Activated CD4-positive, alpha-beta T cell treated with anti-CD3 and anti-CD28 coated beads, Interleukin-2, amount 50 U/mL, for 1 hour (primary cell): Measurements from ENCODE around the gene GALR1.
"Not testable (repeated sequence)": the region's sequence is repeated elsewhere in the genome, so short reads cannot be mapped to it uniquely, and the experiment has no call there.

ENCODE experiments used
- DNase-seq: peaks from one replicate; pipeline ENCODE4 v3.0.0-alpha.2; 2020

GALR1 gene, protein sequence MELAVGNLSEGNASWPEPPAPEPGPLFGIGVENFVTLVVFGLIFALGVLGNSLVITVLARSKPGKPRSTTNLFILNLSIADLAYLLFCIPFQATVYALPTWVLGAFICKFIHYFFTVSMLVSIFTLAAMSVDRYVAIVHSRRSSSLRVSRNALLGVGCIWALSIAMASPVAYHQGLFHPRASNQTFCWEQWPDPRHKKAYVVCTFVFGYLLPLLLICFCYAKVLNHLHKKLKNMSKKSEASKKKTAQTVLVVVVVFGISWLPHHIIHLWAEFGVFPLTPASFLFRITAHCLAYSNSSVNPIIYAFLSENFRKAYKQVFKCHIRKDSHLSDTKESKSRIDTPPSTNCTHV

DNA sequence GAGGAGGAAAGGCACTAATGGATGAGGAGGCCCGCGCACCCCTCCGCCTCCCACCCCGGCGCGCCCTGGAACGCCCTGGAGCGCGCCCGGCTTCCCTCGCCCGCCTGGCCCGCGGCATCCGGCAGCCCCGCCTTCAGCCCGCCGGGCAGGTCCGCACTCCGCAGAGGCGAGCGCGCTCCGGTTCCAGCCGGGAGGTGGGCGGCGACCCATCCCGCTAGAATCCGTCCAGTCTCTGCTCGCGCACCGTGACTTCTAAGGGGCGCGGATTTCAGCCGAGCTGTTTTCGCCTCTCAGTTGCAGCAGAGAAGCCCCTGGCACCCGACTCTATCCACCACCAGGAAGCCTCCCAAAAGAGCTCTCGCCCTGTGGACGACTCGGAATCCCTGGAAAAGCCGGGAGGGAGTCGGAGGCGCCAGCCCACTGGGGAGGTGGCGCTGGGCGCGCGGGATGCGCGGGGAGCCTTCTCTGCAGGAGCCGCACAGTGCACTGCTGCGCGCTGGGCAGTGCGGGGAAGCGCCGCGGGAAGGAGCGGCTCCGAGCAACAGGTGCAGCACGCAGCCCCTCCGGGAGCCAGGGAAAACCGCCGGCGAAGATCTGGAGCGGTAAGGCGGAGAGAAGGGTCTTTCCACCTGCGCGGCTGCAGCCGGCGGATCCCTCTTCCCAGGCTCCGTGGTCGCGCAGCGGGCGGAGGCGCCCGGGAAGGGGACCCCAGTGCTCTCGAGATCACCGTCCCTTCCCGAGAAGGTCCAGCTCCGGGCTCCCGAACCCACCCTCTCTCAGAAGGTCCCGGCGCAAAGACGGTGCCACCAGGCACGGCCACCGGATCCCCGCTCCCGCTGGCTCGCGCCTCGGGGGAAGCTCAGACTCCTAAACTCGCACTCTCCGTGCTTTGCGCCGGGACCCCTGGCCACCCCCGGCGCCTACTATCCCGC, at the start of gene GALR1:
GALR1 (plus strand) TSS at position 280 of the 932 bp plus-strand sequence. CDS start 701 bp downstream, outside the sequence.
- no peak for DNase-seq

DNA sequence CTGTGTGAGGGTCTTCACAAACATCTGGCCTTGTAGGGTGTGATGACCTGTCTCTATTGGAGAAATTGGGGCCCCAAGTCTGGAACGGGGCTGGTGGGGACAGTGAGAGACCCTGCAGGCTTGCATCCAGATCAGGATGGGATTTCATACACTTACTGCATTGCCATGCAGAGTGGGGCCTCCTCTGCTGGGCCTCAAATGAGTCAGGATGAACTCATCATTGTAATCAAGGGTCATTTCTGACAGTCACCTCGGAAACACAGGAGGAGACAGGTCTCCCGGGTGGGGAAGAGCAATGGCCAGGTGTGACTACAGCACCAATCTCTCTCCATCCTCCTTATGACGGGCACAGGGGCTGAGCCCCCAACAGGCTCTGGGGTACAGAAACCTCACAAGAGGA, 48.1 kb upstream of the GALR1 start:
- DNase-seq: no peak

DNA sequence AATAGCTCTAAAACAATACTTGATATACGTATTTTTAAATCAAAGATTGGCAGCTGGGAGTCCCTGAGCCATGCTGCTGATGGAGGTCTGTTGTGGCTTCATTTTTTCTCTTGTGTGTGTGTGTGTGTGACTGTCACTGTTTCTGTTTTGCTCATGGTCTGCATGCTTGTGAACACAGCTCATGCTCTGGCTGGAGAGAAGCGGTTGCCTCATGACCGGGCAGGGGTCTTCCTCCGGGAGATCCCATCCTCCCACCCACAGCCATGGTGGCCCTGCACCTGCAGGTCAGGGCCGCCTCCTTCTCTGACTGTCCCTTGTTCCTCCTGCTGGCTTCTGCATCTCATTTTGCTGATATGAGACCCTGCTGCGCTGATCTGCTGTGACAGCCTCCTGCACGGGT, 47.3 kb upstream of the GALR1 start:
- no peak for DNase-seq

DNA sequence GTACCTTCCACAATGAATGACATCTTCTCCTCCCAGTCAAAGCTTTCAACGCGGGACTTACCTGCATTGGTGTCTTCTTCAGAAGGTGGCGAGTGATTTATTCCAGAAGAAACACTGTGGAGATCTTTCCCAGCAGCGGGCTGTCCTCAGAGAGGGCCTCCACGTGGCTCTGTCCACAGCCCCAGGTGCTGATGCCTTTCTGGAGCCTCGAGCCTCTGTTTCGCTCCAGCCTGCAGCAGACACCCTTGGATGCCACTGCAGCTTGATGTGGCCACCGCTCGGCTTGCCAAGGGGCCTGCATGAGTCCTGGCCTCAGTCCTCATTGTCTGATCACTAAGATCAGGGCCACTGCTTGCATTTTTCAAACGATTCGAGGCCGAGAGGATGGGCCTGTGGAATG, 46.6 kb upstream of the GALR1 start:
- no peak for DNase-seq

DNA sequence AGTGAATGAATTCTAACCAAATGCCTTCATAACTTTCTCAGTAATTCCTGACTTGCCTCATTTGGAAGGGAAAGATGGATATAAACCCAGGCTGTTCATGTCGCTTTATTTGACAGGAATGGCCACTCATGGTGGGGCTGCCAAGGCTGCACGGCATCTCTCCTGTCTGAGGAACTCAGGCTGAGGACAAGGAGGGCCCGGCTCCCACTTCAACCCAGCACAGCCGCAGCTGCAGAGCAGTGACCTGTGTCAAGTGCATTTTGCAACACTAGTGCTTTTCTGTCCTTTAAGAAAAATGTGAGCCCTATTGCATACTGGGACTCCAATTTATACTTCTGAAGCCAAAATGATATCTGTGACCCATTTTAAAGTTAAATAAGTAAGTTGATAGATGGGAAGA, 45.8 kb upstream of the GALR1 start:
- no peak for DNase-seq

DNA sequence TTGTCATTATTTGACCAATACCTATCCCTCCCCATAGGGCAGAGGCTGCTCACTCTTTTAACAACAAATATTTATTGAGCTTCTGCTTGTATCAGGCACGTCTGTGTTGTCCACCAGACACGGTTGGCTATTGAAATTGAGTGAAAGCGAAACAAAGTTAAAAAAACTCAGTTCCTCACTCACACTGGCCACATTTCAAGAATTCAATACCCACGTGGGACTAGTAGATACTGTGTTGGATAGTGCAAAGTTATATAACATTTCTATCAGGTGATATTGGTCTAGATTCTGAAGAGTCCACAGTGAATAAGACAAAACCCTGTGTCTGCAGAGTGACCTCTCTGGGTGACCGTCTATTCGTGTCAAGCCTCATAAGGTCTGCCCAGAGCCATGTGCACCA, 43.9 kb upstream of the GALR1 start:
- no peak for DNase-seq

DNA sequence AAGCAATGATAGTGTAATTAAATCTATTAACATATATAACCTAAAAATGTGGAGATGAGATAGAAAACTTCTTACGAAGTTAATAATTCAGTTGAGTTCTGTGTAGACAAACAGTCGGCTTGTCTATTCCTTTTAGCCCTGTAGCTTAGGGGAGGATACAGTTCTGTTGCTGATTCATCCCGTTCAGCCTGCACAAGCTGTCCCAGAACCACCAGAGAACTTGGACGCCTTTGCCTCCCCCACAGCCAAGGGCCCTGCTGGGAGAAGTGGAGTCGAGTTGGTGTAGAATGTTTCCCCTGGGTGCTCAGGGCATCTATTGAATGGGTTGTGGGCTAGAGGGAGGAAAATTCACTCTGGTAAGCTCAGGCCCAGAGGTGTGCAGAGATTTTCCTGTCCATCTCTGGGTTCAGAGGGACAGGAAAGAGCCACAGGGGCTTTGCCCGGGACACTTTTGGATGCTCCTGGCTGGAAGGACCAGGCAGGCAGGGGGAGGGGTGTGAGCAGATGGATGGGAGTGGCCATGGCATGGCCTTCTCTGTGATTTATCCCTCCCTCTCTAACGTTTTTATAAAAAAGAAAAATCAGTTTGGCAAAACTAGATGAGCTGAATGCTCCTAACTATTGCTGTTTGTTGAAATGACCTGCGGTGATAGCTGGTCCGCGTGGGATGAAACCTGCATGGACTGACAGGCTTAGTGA, 42.8 kb upstream of the GALR1 start:
- no peak for DNase-seq

DNA sequence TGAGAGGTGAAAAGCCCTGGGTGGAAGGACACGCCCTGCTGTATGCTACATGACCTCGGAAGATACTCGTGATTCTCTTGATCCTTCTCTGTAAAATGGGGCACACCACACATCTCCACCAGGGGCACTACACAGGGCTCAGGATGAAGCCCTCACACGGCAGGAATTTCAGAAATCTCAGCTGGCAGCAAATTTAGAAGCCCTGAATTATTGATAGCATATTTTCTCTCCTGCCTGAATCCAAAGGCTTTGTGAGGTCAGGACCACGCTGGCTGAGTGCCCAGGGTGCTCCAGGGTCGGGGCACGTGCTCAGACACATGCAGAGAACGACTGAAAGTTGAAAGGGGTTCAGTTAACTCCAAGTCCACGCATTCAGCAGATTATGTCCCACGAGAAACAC, 42.1 kb upstream of the GALR1 start:
- DNase-seq: peak; percentile 55

DNA sequence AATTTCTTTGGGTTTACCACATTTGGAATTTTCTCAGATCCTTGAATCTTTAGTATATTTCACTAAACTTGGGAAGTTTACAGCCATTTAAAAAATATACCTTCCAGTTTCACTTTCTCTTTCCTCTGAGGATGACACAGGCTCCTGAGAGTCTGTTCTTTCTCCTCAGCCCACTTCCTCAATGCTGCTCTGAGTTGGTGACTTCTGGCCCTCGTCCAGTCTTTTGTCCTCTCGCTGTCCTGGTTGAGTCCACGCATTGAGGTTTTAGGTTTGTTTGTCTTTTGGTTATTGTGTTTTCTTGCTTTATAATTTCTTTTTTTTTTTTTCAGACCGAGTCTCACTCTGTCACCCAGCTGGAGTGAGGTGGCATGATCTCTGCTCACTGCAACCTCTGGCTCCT, 40.7 kb upstream of the GALR1 start:
- no peak for DNase-seq

DNA sequence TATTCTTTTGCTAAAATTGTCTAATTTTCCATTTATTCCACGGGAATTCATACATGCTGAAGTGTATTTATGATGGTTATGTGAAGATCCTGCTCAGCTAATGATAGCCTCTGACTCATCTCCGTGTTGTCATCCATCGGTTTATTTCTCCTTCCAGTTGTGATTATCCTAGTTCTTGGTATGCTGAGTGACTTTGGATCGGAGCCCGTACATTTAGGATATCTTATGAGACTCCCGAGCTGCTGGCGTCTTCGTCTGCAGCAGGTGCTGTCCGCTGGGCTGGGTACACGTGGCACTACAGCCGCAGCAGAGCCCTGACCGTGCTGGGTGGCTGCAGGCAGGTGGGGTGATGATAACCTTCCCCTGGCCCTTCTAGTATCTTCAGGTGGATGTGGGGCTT, 40.1 kb upstream of the GALR1 start:
- DNase-seq: no peak

DNA sequence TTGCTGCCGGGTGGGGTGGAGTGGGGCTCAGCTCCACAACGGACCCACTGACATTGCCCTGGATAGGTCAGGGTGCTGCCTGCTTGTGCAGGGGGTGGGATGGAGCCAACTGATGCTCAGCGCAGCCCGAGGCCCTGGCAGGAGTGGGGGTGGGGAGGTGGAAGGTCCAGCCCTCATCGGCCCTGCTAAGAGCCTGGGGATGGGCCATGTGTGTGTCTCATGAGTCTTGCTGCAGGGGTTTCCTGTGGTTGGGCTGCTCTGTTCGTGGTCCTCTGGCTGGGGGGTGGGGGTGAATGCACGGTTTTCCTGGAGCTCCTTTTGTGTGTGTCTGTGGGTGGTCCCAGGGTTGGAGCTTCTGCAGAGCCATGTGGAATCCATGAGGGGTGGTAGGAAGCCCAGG, 39.4 kb upstream of the GALR1 start:
- DNase-seq: no peak

DNA sequence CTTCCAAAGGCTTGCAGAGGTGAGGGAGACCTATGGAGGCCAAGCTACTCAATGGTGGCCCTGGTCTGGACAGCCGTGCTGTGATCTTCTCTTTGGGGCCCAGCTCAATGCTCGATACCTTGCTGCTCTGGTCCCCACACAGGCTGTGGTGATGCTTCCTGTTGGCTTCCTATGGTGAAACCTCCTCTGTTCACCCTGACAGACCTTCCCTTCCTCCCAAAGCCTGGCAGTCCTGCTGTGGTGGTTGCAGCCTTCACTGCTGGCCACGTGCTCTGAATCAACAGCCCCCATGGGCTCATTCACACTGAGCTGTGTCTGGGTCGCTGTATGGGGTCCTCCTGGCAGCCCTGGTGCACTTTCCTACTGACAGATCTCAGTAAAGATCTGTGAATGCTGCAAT, 31.0 kb upstream of the GALR1 start:
- no peak for DNase-seq

DNA sequence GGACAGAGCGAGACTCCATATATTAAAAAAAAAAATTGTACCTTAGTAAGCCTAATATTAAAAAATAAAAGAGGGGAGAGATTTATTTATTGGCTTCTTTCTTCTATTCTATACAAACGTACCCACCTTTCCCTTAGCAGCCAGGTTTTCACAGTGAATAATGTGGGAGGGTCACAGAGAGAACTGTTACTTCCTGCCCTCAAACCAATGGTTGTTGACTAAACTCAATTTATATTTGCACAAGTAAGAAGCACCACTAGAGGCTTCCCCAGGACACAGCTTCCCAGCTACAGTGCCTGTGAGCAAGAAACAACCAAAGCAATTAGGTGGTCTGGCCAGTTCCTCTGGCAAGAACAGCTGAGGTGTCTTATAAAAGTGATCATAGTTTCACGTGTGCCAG, 28.9 kb upstream of the GALR1 start:
- no peak for DNase-seq

DNA sequence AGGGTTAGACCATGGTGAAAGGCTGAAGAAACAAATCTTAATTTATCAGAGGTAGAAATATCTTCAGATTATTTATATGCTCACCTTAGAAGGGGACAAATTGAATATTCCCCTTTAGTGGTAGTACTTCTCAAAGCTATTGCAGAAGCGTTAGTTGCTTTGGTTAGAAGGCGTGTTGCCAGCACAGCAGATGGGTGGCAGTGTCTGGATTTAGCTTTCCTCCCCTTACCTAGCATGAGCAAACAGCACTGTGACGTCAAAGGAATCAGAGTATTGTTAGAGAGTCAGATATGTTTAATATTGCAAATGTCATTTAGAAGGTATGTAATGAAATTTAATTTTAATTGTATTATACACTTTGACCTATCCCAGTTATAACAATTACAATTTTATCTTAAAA, 27.2 kb upstream of the GALR1 start:
- DNase-seq: no peak

DNA sequence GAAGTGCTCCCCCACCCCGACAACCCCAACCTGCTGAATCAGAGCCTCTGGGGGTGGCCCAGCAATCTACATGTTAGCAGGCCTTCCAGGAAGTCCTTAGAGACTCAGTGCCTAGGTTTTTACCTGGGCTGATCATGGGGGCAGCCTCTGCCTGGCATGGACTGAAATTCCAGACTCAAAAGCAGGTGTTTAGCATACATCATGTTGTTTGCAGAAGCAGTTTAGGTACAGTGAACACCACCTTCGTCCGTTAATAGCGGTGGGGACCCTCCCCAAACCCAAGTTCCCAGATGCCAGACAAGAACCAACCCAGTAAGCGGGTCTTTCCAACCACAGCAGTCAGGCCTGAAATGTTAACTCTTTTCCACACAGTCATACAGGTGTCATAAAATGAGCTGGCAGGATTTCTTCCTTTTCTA, 26.4 kb upstream of the GALR1 start:
- no peak for DNase-seq

DNA sequence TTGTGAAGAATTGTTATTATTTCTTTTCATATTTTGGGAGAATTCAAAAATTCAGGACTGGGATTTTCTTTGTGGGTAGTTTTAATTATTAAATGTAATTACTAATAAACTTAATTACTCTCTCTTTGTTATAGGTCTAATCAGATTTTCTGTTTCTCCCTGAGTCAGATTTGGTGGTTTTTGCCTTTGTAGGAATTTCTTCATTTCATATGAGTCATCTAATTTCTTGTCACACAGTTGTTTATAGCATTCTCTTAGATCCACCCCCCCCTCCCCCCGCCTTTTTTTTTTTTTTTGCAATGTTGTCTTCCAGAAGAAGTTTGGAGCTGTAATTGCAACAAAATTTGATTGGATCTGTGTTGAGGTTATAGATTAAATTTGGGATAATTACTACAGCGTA, 26.0 kb upstream of the GALR1 start:
- DNase-seq: no peak

DNA sequence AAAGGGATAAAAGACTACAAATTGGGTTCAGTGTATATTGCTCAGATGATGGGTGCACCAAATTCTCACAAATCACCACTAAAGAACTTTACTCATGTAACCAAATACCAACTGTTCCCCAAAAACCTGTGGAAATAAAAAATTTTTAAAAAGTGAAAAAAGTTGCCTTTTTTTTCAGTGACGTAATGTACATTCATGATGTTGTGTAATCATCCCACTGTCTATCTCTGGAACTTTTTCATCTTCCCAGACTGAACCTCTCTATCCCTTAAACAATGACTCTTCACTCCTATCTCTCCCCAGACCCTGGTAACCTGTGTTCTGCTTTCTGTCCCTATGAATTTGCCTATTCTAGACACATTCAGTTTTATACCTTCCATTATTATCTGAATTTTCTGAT, 19.0 kb upstream of the GALR1 start:
- no peak for DNase-seq

DNA sequence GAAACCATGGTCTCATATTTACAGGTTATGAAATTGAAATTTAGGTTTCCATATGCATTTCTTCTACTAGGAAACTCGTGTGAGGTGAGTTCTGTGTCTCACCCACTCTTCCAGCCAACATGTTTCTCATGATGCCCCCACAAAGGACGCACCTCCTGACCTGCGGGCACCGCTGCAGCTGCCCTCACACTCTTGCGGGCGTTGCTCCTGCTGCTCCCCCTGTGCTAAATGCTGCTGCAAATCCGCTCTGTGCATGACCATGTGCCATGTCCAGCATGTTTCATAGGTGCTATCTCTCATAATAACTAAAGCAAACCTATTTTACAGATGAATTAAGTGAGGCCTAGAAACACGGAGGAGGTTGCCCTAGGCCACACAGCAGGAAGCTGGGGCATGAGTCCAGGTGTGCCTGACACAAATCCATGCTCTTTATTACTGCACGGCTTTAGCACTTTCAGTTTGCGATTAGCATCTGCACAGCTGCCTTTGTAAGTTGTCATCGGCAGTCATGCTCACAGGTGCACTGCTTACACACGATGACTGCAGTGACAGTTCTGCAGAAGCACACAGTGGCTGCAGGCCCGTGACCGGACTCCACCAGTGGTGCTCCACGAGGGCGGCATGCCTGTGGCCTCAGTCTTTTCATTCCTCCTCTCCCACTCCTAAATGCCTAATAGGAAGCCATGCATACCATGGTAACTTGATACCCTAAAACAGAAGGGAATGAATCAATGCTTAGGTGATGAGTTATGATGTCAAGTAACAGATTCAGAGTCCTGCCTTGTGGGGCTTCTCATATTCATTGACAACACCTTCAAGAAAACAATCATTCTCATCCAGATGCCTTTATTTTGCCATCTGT, 14.9 kb upstream of the GALR1 start:
- DNase-seq: no peak

DNA sequence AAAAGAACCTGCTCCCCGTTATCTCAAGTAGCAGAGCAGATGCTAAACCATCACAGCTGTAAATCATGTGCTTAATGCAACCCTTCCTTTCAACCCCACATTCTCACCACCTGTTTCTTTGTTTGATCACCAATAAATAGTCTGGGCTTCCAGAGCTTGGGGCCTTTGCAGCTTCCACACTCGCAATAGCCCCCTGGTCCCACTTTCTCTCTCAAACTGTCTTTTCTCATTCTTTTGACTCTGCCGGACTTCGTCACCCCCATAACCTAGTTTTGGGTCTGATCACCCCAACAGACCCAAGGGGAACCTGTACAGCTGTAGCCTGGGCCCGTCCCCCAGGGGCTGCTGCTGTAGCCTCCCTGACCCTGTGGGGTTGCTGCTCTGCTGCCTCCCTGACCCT, 10.4 kb upstream of the GALR1 start:
- DNase-seq: not testable (repeated sequence)

DNA sequence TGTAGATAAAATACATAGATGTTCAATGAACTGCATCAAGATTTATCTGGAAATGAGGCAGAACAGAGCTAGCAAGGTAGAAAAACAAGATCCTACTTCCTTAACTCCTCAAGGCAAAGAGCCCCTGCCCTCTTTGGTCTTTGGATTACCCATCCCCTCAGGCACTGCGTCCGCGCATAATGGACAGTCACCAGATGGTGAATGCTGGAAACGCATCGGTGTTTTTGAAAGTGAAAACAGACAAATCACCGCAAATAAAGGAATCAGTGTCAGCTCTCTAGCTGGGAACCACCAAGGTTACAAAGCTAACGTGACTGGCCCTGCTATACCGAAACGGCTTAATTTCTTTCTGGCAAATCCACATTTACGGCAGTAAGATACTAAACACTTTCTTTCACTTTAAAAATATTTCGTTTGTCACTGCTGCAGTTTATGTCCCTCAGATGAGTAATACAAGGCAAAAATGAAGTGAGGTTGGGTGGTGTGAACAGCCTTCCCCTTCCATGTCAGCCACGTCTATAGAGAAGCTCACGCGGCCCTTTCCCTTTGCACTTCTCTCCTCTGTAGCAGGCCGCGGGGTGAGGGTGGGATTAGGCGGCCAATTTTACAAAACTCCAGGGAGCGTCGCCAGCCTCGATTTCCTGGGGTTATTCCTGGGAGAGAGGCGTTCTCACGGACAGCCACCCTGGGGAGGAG, 627 bp upstream of the GALR1 start:
- no peak for DNase-seq

DNA sequence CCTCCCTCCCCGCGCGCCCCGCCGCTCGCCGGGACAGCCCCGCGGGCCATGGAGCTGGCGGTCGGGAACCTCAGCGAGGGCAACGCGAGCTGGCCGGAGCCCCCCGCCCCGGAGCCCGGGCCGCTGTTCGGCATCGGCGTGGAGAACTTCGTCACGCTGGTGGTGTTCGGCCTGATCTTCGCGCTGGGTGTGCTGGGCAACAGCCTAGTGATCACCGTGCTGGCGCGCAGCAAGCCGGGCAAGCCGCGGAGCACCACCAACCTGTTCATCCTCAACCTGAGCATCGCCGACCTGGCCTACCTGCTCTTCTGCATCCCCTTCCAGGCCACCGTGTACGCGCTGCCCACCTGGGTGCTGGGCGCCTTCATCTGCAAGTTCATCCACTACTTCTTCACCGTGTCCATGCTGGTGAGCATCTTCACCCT, 865 bp downstream of the GALR1 start:
- no peak for DNase-seq
